HPDE6-E6E7 (cell line): ENCODE results near the gene TPRKB.
"Not testable (repeated sequence)": the region's sequence is repeated elsewhere in the genome, so short reads cannot be mapped to it uniquely, and the experiment has no call there.

Experiments
- DNase-seq: peaks from one replicate; pipeline ENCODE4 v3.0.0; 2011; ENCODE audit warnings: missing footprints; ENCODE audit errors: extremely low spot score

The TPRKB gene

DNA sequence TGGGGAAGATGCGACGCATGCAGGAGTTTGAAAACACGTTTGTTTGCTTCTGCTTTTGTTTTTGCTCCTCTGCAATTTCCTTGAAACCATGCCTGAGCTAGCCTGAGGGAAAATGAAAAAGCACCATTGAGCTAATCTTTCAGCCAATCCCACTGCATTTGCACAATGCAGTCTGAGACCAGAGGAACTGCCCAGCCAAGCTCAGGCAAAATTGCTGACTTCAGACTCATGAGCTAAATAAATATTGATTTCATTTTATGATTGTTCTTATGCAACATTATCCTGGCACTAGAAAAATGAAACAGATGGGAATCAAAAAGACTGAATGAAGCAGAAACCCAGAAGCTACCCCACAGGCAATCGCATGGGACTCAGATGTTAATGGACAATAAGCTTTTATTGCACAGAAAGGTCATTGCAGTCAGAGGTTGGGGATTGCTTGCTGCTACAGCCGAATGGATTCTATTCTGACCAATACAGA is 37.0 kb downstream of the TPRKB start:
- DNase-seq = no peak

- DNase-seq = no peak
Observed at GRCh38 chr2:73699437-73699836, 37.7 kb downstream of the TPRKB start.

- no peak for DNase-seq
Observed at GRCh38 chr2:73698101-73698500, 39.0 kb downstream of the TPRKB start.

DNA sequence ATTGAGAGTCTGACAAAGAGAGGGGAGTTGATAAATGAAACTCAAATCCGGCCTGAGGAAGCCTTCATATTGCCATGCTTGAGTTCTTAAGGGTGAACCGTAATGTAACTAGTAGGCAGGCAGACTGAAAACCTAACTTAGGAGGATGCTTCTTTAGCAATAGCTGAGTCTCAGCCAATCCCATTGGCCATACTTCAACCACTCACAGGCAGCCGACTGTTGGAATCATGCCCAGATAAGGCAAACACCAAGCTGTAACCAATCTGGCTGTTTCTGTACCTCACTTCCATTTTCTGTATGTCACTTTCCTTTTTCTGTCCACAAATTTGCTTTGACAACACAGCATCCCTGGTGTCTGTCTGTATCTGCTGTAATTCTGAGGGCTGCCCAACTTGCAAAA is 39.5 kb downstream of the TPRKB start:
- DNase-seq = no peak

GRCh38 chr2:73696985-73697384 is 40.2 kb downstream of the TPRKB start:
- DNase-seq = not testable (repeated sequence)

- DNase-seq = not testable (repeated sequence)
Observed at GRCh38 chr2:73696521-73696920, 40.6 kb downstream of the TPRKB start.

DNA sequence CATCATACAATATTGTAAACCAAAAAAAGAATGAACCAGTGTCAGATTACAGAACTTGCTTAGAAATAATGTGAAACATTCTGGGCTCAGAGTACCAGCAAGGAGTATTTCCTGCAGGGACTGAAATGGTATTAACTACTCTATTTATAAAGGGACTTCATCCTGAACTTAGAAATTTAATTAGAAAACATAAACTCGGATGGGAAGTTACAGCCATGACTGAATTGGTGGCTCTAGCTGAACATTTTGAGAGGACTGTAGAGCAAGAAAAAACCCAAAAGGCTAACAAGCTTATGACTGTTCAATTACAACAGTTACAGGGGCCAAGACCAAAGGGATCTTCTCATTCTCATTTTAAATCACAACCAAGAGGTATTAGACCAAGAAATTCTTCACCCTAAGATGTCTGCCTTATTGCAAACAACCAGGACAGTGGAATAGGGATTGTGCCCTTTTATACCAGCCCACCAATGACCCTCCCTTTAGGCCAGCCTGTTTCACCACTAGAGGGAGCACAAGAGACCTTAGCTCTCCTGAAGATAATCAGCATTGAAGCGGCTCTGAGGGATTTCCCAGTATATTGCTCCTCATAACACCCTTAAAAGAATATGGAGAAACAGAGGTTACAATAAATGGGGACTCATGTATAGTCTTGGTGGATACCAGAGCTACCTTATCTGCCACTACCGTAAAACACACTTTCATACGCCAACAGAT is 46.6 kb downstream of the TPRKB start:
- DNase-seq = not testable (repeated sequence)

DNA sequence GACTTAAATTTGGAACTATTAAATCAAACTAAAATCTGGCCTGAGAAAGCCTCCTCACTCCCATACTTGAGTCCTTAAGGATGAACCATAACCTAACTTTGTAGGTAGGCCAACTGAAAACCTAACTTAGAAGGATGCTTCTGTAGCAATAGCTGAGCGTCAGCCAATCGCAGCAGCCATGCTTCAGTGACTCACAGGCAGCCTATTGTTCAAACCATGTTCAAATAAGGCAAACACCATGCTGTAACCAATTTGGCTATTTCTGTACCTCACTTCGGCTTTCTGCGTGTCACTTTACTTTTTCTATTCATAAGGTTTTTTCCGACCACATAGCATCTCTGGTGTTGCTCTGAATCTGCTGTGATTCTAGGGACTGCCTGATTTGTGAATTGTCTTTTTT is 48.7 kb downstream of the TPRKB start:
- not testable (repeated sequence) for DNase-seq

GRCh38 chr2:73685764-73686438 is 51.2 kb downstream of the TPRKB start:
- DNase-seq = no peak

GRCh38 chr2:73684905-73685304 is 52.2 kb downstream of the TPRKB start:
- DNase-seq = not testable (repeated sequence)

DNA sequence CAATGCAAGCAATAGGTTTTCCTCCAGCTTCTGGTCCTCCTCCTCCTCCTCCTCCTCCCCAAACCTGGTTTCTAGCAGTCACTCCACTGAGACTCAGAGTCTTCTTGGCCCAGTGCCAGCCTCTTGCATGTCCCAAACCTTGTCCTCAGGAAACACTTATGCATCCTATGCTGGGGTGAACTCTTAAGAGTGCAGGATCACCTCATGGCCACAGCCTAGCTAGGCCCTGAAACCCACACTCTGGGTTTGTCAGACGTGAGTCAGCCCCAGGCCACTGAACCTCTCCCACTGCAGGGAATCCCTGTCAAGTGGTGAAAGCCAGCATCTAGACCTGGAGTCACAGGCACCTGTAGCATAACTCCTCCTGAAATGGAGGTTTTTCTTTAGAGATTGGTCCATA is 52.8 kb downstream of the TPRKB start:
- not testable (repeated sequence) for DNase-seq

- not testable (repeated sequence) for DNase-seq
Observed at GRCh38 chr2:73679951-73680571, 57.1 kb downstream of the TPRKB start.
